ENCODE data around the gene ALG11.

DNA sequence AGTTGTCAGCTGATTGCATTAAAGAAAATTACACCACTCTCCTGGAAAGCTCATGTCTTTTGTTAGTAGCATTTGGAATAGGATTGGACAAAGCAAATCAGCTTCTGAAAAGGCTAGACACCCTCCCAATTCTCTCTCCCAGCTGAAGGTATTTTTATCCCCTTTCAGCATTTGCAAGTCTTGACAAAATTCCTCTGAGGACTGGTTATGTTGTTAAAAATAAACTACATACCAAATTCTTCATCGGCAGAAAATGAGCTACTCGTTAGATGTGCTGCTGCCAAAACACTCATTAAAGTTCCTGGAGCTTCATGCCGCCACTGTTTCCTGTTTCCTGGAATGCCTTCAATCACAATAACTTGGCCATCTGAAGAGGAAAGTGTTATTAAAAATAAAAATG, 49.4 kb downstream of the ALG11 start:
- no peak for TF ChIP-seq CTCF (IDR thresholded peaks at IDR 0.05)
- TF ChIP-seq EZH2 (IDR thresholded peaks at IDR 0.05) = no peak
